ENCODE results near the gene FAAH2.

- no peak for TF ChIP-seq POLR2A (IDR thresholded peaks at IDR 0.05)
- TF ChIP-seq CTCF (IDR thresholded peaks at IDR 0.05), result no peak
These were observed 81.7 kb downstream of the FAAH2 start for GRCh38 chrX:57368158-57368557.
